PC-9 (cell line): ENCODE results near the gene DENND1A. TPM values are rescaled to one million over a fixed set of nuclear protein-coding genes. Genes with fewer than 3 reads are reported as not detected.

Experiments used
- BruUV-seq: library from RNA; stranded (reverse); fragments of 400-500 nt; replicated peaks from 2 replicates; lab custom pipeline; 2021; lab: Mats Ljungman, UMichigan
- CTCF ChIA-PET: fragments of 300-600 bp; sonication (Branson Sonifier 250); formaldehyde crosslinking; loops from one replicate; lab custom pipeline; 2022; ENCODE audit warnings: antibody characterized with exemption; lab: Charles Lee
- POLR2A ChIA-PET: fragments of 300-600 bp; sonication (Branson Sonifier 250); formaldehyde crosslinking; loops from one replicate; lab custom pipeline; 2022; ENCODE audit warnings: antibody characterized with exemption; ENCODE audit not compliant: unreplicated experiment; lab: Charles Lee
- DNase-seq, 2 experiments: peaks; one replicate each; pipeline versions ENCODE4 v3.0.0 to v3.0.0-alpha.2; 2015 to 2022; ENCODE audit warnings: mixed read lengths in 1 of 2
- H2AFZ ChIP-seq: fragments of 200-600 bp; sonication (generic); 2 replicates; pipeline ENCODE4 v1.8.1; 2017; ENCODE audit warnings: antibody characterized with exemption
- H3F3A ChIP-seq: fragments of 200-600 bp; sonication (generic); 2 replicates; pipeline ENCODE4 v1.8.1; 2017; ENCODE audit warnings: antibody characterized with exemption, mild to moderate bottlenecking, low read depth; ENCODE audit not compliant: insufficient read depth
- H3K27ac ChIP-seq: fragments of 200-600 bp; sonication (generic); 2 replicates; pipeline ENCODE4 v1.6.1; 2016; ENCODE audit warnings: mixed run types
- H3K27me3 ChIP-seq: fragments of 200-600 bp; sonication (generic); 2 replicates; pipeline ENCODE4 v1.6.1; 2016; ENCODE audit warnings: low read depth, mixed run types; ENCODE audit not compliant: insufficient read depth
- H3K36me3 ChIP-seq: fragments of 200-600 bp; sonication (generic); 2 replicates; pipeline ENCODE4 v1.6.1; 2016; ENCODE audit warnings: low read depth, mixed run types
- H3K4me1 ChIP-seq: fragments of 200-600 bp; sonication (generic); replicated peaks from 2 replicates; pipeline ENCODE4 v1.6.1; 2016; ENCODE audit warnings: mixed run types; ENCODE audit not compliant: insufficient read depth
- H3K4me2 ChIP-seq: fragments of 200-600 bp; sonication (generic); 2 replicates; pipeline ENCODE4 v1.6.1; 2017; ENCODE audit warnings: mixed run types
- H3K4me3 ChIP-seq: fragments of 200-600 bp; sonication (generic); 2 replicates; pipeline ENCODE4 v1.6.1; 2016; ENCODE audit warnings: mixed run types
- H3K79me2 ChIP-seq: fragments of 200-600 bp; sonication (generic); 2 replicates; pipeline ENCODE4 v1.6.1; 2017; ENCODE audit warnings: low read depth, mixed run types
- H3K9me2 ChIP-seq: fragments of 200-600 bp; sonication (generic); 2 replicates; pipeline ENCODE4 v1.8.1; 2017; ENCODE audit warnings: mild to moderate bottlenecking; ENCODE audit not compliant: insufficient read depth
- H3K9me3 ChIP-seq: fragments of 200-600 bp; sonication (generic); 2 replicates; pipeline ENCODE4 v1.8.1; 2016; ENCODE audit warnings: low read depth; ENCODE audit not compliant: insufficient read depth
- H4K20me1 ChIP-seq: fragments of 200-600 bp; sonication (generic); 2 replicates; pipeline ENCODE4 v1.8.1; 2017; ENCODE audit not compliant: insufficient read depth
- CTCF ChIP-seq: fragments of 200-600 bp; sonication (generic); conservative IDR thresholded peaks from 2 replicates; pipeline ENCODE4 v1.6.1; 2017; ENCODE audit warnings: mixed run types, antibody characterized with exemption, mild to moderate bottlenecking, moderate library complexity
- EZH2 ChIP-seq: fragments of 200-600 bp; sonication (generic); IDR thresholded peaks from 2 replicates; pipeline ENCODE4 v1.8.0; 2017; ENCODE audit warnings: antibody characterized with exemption, low read depth
- intact Hi-C: fragments of 100-400 bp; cut with micrococcal nuclease; formaldehyde crosslinking; loops from one replicate; pipeline ENCODE4 v1.10.0; 2022; ENCODE audit not compliant: unreplicated experiment
- total RNA-seq: library from RNA; stranded (reverse); gene quantifications from 2 replicates; pipeline ENCODE4 v1.2.3, GENCODE V29; 2021

Gene DENND1A
- total RNA-seq, 1 experiment from 2014 or later: 37.7 TPM

DNA sequence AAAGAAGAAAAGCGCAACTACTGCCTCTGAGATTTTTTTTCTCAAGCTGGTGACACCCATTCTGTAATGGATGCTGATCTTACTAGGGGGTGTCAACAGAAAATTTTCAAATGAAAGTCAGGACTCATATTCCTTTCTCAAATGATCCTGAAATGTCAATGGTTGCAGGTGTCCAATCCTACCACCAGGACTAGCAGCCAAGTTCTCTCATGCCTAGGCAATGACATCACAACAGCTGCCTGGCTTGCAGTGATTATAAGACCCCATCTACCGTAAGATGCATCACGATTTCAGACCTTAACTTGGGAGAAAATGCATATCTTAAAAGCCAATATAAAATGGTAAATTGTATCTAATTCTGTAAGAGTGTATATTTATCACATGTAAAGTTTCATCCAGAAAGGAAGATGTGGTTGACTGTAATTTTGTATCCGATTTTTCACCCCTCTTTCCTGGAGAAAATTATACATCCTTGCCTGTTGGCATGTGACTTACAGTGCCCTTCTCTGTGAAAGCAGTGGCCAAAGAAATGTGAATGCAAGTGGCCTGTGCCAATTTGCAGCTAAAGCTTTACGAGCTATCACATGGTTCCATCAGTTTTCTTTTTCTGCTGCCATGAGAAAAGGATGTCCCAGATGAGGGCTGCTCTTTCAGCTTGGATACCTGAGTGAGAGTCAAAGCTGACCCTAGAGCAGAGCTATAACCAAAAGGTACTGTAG lies 104.4 kb downstream of the DENND1A start:
- H3K4me2 ChIP-seq: no peak overlapping the region
- H3K4me3 ChIP-seq: no peak overlapping the region
- no peaks in the 10 kb centered on the region for H3K9me2 ChIP-seq
- ChIA-PET CTCF (interaction anchor here (0.6 kb wide), 1 partner anchor 673 kb away, joined by 6 read pairs; no protein-coding TSS in a partner anchor), POLR2A (no interaction called here)
- no peaks in the 10 kb centered on the region for H4K20me1 ChIP-seq
- no peak for DNase-seq
- BruUV-seq: no TSS peak
- no peak overlapping the region for H3K27ac ChIP-seq
- TF ChIP-seq EZH2 (no peak), CTCF (peak; percentile 25; the same call in 1 of the 2 replicates)
- no peaks in the 10 kb centered on the region for H3K4me1 ChIP-seq
- peaks cover 27% of the 10 kb centered on the region for H3K9me3 ChIP-seq
- H3K79me2 ChIP-seq: no peaks in the 10 kb centered on the region
- intact Hi-C loops: no loop called here
- H2AFZ ChIP-seq: no peak overlapping the region
- 0 out of 2 replicates have a peak, but pooled peaks cover 13% of the 10 kb centered on the region for H3K36me3 ChIP-seq
- H3K27me3 ChIP-seq: no peaks in the 10 kb centered on the region
- no peaks in the 10 kb centered on the region for H3F3A ChIP-seq

DNA sequence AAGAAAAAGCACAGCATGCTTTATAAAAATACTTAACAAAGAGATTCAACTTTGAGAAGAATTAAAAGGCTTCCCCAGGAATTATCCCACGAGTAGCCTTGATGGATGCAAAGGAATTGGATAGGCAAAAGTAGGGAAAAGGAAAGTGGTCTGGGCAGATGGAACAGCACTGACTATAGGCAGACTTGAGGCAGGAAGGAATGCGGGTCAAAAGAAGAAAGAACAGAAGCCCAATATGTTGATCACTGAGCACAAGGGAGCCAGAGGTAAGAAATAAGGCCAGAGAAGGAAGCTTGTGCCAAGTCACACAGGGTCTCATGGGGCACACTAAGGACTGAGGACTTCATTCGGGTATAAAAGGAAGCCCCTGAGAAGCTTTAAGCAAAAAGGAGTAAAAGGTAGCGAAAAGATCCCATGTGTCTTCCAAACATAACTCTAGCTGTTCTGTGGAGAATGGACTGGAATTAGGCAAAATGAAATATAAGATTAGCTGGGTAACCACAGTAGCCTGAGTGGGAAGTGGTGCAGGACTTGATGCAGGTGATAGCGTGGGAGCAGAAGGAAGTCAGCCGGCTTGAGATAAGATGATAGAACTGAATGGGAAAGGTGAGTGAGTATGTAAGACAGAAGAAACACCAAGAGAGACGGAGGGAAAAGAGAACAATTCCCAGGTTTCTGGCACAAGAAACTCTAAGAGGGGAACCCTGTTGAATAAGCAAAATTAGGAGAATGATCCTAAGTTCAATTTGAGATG lies 106.6 kb downstream of the DENND1A start:
- no peak overlapping the region for H2AFZ ChIP-seq
- H3K27me3 ChIP-seq: no peaks in the 10 kb centered on the region
- H3K4me1 ChIP-seq: no peaks in the 10 kb centered on the region
- TF ChIP-seq CTCF: no peak
- TF ChIP-seq EZH2: no peak
- peaks cover 12% of the 10 kb centered on the region for H3K9me3 ChIP-seq
- H4K20me1 ChIP-seq: no peaks in the 10 kb centered on the region
- intact Hi-C loops: no loop called here
- no peak overlapping the region for H3K27ac ChIP-seq
- DNase-seq: no peak
- no peaks in the 10 kb centered on the region for H3K9me2 ChIP-seq
- no TSS peak for BruUV-seq
- H3F3A ChIP-seq: no peaks in the 10 kb centered on the region
- ChIA-PET CTCF (no interaction called here), POLR2A (no interaction called here)
- no peaks in the 10 kb centered on the region for H3K36me3 ChIP-seq
- H3K79me2 ChIP-seq: no peaks in the 10 kb centered on the region
- H3K4me2 ChIP-seq: no peak overlapping the region
- H3K4me3 ChIP-seq: no peak overlapping the region

DNA sequence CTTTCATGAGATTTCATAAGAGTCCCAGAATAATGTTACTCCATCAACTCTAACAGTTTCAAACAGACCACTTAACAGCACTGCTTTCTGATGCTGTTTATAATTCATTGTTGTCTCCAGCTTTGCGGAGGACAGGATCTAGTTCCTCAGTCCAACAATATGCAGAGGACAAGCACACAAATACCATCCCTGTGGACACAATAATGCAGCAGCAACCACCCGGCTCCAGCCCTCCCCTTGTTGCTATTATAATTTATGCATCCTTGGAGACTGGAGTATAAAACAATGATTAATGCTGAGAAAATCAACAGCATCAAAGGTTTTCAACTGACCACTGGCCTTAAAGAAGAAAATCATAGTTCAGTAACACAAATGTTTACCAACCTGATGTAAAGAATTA lies 108.3 kb downstream of the DENND1A start:
- CTCF ChIA-PET: no interaction called here
- intact Hi-C loops: no loop called here

More for the DNA sequence above, 108.3 kb downstream of the DENND1A start:
- Histone ChIP-seq H3K9me3 (peaks cover 1% of the 10 kb centered on the region; the same call in 1 of the 2 replicates), H3K79me2 (no peaks in the 10 kb centered on the region), H3K27ac (no peak overlapping the region), H3F3A (peaks cover 11% of the 10 kb centered on the region; the same call in 1 of the 2 replicates), H2AFZ (no peak overlapping the region), H3K4me2 (no peak overlapping the region), H3K27me3 (no peaks in the 10 kb centered on the region), H3K4me1 (no peaks in the 10 kb centered on the region), H3K36me3 (no peaks in the 10 kb centered on the region), H3K9me2 (no peaks in the 10 kb centered on the region), H3K4me3 (no peak overlapping the region), H4K20me1 (no peaks in the 10 kb centered on the region)
- POLR2A ChIA-PET: interaction anchor here (0.6 kb wide), 1 partner anchor 36 kb away, joined by 9 read pairs; no protein-coding TSS in a partner anchor
- TF ChIP-seq EZH2: no peak
- TF ChIP-seq CTCF: no peak
- no TSS peak for BruUV-seq
- no peak for DNase-seq
